ENCODE data around the gene ADAM15.

Gene ADAM15

DNA sequence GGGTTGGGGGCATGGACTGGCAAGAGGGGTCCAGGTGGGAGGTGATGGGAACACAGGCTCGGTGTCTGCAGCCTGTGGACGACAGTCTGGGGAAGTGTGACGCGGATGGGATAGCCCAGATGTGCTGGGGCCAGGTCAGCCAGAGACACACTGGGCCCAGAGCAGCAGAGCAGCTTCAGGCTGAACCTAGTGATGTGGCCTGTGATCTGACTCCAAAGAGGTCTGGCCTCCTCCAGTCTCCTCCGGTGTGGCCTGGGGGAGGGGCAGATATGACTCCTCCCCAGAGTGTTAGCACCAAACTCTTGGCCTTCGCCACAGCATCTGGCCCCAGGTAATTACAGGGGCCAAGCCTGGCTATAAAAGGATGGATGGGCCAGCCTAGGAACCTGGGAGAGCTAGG, 41.0 kb downstream of the ADAM15 start:
- no peak for DNase-seq

DNA sequence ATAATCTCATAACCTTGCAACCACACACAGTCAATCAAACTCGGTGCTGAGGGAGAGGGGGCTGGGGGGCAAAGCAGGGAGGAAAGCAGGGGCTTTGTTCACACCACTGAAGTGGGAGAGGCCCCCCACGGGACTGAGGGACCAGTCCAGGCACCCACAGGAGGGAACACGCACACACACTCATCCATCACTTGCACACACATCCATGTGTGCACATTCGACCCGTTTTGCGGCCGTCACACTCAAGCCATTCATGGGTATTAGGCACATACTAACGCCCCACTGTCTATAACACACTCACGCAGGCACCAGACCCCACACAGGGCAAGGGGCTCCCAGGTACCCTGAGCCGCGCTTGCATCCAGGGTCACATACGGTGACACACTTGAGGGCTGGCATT, 41.5 kb downstream of the ADAM15 start:
- DNase-seq, result no peak

DNA sequence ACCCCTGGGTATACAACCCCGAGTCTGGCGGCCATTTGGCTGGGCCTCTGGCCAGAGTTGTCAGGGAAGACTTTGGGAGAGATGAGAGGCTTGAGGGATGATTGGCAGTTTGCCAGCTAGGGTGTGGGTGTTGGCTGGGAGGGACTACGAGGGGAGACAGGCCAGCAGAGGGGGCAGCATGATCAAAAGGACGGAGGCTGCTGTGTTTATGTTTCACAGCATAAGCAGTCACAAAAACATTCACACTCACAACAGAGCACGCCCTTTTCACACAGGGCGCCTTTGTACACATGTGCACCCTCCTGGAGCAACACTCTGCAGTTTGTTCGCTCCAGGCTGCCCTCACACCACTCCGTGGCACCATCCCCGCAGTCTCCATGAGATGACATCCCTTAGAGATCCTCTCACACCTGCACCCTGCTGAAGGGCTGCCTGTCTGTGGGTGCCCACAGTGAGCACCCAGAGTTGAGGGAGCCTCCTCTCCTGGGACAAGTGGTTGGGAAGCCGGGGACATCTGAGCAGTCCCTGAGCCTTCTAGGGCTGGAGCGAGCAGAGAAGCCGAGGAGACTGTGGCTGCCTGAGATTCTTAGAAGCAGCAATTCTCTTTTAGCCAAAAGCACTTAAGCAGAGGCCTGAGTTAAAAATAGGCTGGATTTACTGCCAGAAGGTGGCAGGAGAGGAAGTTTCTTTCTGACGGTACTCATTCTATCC, 43.0 kb downstream of the ADAM15 start:
- no peak for DNase-seq

DNA sequence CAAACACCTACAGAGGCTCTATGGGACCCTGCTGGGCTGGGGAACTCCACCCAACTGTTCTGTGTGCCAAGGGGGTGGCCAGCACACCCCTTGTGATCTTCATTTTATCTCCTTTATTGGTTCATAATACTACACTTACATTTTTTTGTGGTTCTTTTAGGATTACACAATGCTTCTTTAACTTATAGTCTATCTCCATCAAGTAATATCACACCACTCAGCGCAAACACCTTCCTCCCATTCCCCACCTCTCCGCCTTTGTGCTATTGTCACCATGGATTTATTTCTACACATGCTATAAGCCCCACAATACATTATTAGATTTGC, 43.5 kb downstream of the ADAM15 start:
- no peak for DNase-seq

DNA sequence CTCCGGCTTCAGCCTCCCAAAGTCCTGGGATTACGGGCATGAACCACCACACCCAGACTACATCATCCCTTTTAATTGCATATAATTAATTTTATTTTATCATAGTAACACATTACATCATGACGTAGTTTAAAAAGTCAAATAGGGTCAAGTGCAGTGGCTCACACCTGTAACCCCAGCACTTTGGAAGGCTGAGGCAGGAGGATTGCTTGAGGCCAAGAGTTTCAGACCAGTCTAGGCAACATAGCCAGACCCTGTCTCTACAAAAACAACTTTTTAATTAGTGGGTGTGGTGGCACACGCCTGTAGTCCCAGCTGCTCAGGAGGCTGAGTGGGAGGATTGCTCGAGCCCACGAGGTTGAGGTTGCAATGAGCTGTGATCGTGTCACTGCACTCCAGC, 48.2 kb downstream of the ADAM15 start:
- DNase-seq, result no peak

DNA sequence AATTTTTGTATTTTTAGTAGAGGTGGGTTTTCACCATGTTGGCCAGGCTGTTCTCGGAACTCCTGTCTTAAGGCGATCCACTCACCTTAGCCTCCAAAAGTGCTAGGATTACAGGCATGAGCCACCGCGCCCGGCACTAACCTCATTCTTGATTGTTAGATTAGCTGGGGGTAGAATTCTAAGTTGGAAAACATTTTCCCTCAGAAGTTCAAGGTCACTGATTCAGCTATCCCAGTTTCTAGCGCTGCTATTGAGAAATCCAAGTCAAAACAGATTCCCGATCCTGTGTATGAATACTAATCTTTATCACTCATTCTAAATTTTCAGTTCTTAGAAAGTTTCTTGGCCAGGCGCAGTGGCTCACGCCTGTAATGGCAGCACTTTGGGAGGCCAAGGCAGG, 52.2 kb downstream of the ADAM15 start:
- DNase-seq, result no peak

DNA sequence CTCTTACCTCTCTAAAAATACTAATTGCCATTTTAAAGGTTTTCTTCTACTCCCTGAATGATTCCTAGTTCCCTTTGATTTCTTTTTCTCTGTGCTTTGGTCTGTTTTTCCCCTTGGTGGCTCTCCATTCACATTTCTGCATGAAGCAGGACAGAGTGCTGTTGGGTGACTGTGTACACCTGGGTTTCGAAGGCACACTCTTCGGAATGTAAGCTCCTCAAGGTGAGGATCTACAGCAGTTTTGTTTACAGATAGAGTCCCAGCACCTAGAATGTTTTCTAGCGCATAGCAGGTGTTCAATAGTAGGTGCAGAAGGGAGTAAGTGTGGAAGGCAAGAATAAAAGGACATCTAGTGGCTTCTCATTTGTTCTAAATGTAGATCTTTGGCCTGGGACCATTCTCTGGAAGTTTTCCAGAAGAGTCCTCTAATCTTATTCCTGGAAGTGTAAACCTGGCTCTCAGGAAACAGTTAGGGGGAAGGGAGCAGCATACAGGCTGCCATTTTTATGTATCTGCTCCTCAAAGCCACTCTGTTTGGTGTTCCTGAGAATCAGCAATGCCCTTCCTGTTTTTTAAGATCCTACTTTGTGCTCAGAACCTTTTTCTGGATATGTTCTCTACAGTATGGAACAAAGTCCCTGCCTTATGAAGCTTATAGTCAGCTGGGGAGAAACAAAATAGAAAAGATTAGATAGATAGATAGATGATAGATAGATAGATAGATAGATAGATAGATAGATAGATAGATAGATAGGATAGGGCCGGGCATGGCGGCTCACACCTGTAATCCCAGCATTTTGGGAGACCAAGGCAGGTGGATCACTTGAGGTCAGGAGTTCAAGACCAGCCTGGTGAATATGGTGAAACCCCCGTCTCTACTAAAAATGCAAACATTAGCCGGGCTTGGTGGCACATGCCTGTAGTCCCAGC, 53.8 kb downstream of the ADAM15 start:
- no peak for DNase-seq

DNA sequence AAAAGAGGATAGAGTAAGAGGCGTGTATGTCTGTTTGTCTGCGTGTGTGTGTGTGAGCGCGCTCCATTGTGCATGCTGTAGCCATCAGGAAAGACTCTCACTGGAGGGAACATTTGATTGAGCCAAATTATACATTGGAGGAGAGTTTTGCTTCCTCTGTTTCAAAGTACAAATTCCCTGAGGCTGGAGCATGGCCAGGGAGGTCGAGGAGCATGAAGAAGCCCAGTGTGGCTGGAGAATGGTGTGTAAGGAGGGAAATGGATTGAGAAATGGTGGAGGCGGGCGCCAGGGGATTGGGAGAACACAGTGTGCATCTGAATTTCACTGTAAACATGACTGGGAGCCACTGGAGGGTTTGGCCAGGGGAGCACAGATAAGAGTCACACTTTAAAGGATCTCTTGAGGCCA, 54.5 kb downstream of the ADAM15 start:
- DNase-seq, result no peak

DNA sequence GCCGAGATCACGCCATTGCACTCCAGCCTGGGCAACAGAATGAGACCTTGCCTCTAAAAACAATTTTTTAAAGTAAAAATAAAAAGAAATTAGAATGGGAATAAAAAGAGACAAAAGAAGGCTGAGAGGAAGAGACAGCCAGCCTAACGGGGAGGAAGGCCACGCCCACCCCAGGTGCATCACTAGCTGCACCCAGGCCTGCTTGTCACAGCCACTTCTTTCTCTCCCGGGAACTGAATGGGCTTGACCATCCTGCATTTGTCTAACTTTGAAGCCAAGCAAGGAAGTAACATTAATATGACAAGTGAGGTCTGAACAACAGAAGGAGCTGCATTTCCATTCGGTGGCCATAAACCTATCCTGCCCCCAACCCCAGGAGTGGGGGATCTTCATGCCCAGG, 55.7 kb downstream of the ADAM15 start:
- no peak for DNase-seq

DNA sequence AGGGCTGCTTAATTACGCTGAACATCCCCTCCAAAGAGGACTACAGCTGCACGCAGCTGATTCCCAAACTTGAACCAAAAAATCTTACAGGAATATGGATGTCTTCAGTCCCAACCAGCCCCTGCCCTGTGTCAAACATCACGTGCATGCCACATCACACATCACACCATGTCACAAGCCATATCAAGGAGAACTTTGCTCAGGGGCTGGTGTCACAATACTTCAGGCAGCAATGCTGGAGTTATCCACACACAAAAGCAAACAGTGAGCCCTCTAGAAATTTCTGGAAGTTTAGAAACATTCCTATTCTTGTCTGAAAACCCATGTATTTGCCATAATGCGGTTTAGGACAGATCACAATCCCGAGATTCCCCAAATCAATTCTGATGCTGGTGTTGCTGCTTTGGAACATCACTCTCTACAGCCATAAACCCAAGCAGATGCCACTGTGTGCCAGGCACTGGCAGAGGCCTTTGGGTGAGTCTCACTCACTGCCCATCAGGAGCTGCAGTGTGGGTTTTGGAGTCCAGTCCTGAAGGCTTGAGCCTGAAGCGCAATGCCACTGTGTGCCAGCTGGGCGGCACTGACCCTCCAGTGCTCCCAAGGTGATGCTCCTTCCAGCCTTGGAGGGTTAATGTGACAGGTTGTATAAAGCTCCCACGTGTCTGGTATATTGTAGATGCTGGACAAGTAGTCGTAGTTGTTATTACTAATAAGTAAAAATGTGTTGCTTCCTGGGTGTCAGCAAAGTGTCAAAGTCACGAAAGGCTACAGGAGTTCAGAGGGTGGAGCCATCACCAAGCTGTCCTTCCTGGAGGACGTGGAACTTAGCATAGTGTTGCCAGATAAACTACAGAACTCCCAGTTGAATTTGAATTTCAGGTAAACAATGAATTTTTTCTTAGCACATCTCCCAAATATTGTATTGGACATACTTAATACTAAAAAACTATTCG, 56.5 kb downstream of the ADAM15 start:
- DNase-seq, result no peak

DNA sequence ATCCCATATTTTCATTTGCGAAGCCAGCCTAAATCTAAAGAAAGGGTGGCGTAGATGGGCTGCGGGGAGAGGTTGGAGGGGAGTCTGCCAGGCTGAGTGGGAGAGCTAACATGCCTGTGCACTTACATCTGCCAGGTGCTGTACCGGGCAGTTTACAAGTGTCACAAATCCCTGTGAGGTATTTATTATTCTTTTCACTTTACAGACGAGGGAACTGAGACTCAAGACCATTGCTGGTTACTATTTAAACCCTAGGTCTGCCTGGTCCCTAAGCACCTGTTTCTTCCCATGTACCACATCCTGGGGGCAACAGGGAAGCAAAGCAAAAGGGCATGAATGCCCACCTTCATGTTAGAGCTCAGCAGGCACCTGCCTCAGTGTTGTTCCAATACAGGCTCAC, 57.2 kb downstream of the ADAM15 start:
- no peak for DNase-seq

DNA sequence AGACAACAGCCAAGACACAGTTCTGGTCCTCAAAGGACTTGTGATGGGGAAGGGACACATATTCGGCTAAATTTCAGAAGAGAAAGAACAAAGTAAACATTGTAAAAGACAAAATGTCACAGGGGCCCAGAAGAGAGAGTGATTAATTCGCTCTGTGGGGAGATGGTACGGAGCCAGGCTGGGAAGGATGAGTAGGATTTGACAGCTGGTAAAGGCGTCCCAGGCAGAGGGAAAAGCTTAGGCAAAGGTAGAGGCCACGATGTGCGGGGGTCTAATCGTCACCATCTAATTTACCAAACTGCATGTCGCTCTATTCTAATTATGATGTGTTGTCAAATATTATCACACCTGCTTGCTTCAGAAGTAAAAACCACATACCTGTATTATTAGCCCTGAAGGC, 59.3 kb downstream of the ADAM15 start:
- no peak for DNase-seq

DNA sequence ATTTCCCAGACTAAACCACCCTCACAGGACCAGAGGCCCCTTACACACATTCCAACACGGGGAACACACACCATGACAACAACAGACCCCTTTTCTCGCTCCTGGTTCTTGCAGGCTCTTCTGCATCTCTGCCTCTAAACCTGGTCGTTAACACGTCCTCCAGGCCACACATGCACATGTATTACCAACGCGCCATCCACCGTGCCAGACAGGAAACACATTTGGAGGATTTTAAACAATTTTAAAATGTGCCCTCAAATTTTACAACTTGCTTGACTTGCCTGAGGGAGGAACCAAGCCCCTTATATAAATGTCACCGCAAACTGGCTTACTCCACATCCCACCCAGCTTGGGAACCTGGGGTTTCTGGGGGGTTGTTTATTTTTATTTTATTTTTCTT, 59.7 kb downstream of the ADAM15 start:
- no peak for DNase-seq
